Duodenal mucosa (tissue), 2 donors: ENCODE results near the gene PPP3CA.

Source experiments
- H3K27ac ChIP-seq: one replicate; pipeline ENCODE4 v1.7.0; 2013; ENCODE audit warnings: low read depth, low read length
- H3K27me3 ChIP-seq, 2 donors: one replicate each; pipeline ENCODE4 v1.7.0; 2013; ENCODE audit warnings: low read length in 2 of 2, control low read depth in 1 of 2; ENCODE audit not compliant: insufficient read depth in 2 of 2, control insufficient read depth in 1 of 2
- H3K36me3 ChIP-seq, 2 donors: one replicate each; pipeline ENCODE4 v1.7.0; 2013; ENCODE audit warnings: low read length in 2 of 2, control low read depth in 1 of 2; ENCODE audit not compliant: insufficient read depth in 2 of 2, control insufficient read depth in 1 of 2
- H3K4me1 ChIP-seq, 2 donors: one replicate each; pipeline ENCODE4 v1.7.0; 2013; ENCODE audit warnings: low read length in 2 of 2, control low read depth in 1 of 2; ENCODE audit not compliant: insufficient read depth in 2 of 2, control insufficient read depth in 1 of 2
- H3K4me3 ChIP-seq, 2 donors: one replicate each; pipeline ENCODE4 v1.7.0; 2013; ENCODE audit warnings: low read length in 2 of 2, low read depth in 1 of 2
- H3K9ac ChIP-seq, 2 donors: one replicate each; pipeline ENCODE4 v1.7.0; 2013; ENCODE audit warnings: low read length in 2 of 2, low read depth in 1 of 2
- H3K9me3 ChIP-seq, 2 donors: one replicate each; pipeline ENCODE4 v1.7.0; 2013; ENCODE audit warnings: low read length in 2 of 2, control low read depth in 1 of 2; ENCODE audit not compliant: control insufficient read depth in 1 of 2

The PPP3CA gene

GRCh38 chr4:101347267-101347556, at the start of gene PPP3CA:
PPP3CA (minus strand) TSS chr4:101347526.
- H3K36me3 ChIP-seq = no peaks in the 10 kb centered on the region
- no peaks in the 10 kb centered on the region for H3K27me3 ChIP-seq
- H3K4me1 ChIP-seq = peaks cover 25 to 30% of the 10 kb centered on the region in 2 donors
- H3K4me3 ChIP-seq = peak within 1 kb of the TSS; percentile 96 to 97
- H3K9ac ChIP-seq = peak within 1 kb of the TSS; percentile 69 to 96
- peak within 1 kb of the TSS; percentile 99 for H3K27ac ChIP-seq
- no peaks in the 10 kb centered on the region for H3K9me3 ChIP-seq

DNA sequence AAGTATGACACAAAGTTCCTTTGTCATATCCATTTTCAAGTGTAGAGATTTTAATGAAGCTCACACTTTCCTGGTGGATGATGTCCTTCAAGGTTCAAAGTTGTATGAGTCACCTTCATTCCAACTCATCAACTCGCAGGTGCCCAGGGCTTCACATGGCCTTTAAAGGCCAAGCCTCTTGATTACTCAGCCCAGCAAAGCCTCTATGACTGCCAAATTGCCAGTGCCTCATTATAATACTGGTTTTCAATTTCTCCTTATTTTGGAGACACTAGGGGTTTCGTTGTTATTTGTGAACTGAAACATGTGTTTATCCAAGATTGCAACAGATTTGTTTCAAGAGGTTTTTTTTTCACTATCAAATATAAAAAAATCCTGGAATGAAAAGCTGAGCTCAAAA, 45.9 kb upstream of the PPP3CA start:
- Histone ChIP-seq H3K36me3 (no peaks in the 10 kb centered on the region), H3K4me1 (no peaks in the 10 kb centered on the region), H3K9ac (no peak overlapping the region), H3K27ac (no peak overlapping the region), H3K27me3 (no peaks in the 10 kb centered on the region), H3K9me3 (no peaks in the 10 kb centered on the region), H3K4me3 (no peak overlapping the region)

GRCh38 chr4:101370663-101371210, 23.4 kb upstream of the PPP3CA start:
- H3K4me1 ChIP-seq = no peaks in the 10 kb centered on the region
- H3K9ac ChIP-seq = no peak overlapping the region
- H3K27ac ChIP-seq = no peak overlapping the region
- H3K9me3 ChIP-seq = no peaks in the 10 kb centered on the region
- no peak overlapping the region for H3K4me3 ChIP-seq
- H3K27me3 ChIP-seq = no peaks in the 10 kb centered on the region
- no peaks in the 10 kb centered on the region for H3K36me3 ChIP-seq

DNA sequence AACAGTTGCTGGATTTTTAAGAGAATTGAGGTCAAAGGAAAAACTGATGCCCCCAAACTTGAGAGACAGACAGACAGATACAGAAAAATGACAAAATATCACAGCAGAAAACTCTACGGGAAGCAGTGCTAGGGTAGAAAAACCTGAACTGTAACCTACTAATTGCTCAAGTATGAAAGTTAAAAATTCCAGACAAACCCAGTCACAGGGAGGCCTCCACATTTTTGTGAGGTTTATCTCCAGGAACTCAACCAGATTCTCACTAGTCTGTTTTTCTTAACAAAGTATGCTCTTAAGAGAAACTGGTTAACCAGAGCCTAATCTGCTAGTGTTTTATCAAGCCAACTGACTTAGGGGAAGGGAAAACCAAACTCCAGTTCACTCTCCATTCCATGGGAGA, 19.9 kb upstream of the PPP3CA start:
- Histone ChIP-seq H3K9me3 (no peaks in the 10 kb centered on the region), H3K27me3 (no peaks in the 10 kb centered on the region), H3K4me1 (no peaks in the 10 kb centered on the region), H3K9ac (no peak overlapping the region), H3K36me3 (no peaks in the 10 kb centered on the region), H3K4me3 (no peak overlapping the region), H3K27ac (no peak overlapping the region)

- H3K9me3 ChIP-seq = no peaks in the 10 kb centered on the region
- H3K9ac ChIP-seq = no peak overlapping the region
- H3K27me3 ChIP-seq = no peaks in the 10 kb centered on the region
- H3K27ac ChIP-seq = no peak overlapping the region
- no peaks in the 10 kb centered on the region for H3K36me3 ChIP-seq
- no peak overlapping the region for H3K4me3 ChIP-seq
- H3K4me1 ChIP-seq = no peaks in the 10 kb centered on the region
These were observed 19.0 kb upstream of the PPP3CA start for GRCh38 chr4:101366331-101366730.

DNA sequence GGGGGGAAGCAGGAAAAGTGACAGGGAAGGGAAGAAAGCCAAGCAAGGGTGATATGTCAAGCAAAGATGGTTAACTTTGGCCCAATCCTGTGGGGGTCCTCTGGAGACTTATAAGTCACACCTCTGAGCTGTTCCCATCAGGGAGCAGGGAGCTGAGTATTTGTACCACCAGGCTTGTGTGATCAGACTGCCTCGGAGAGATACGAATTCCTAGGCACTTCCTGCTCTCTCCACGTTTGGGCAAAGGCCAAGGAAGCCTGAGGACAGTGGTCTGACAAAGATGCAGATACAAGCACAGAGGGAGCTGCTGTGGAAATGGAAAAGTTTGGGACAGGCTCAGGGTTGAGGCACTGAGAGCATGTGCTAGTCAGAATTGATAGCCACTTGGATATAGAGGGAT, 10.4 kb upstream of the PPP3CA start:
- Histone ChIP-seq H3K27me3 (no peaks in the 10 kb centered on the region), H3K27ac (no peak overlapping the region), H3K36me3 (no peaks in the 10 kb centered on the region), H3K9me3 (no peaks in the 10 kb centered on the region), H3K4me3 (no peak overlapping the region), H3K9ac (no peak overlapping the region), H3K4me1 (peaks cover 9 to 14% of the 10 kb centered on the region in 2 donors)

GRCh38 chr4:101356928-101357327, 9.6 kb upstream of the PPP3CA start:
- H3K9ac ChIP-seq = no peak overlapping the region
- no peaks in the 10 kb centered on the region for H3K9me3 ChIP-seq
- no peaks in the 10 kb centered on the region for H3K36me3 ChIP-seq
- no peak overlapping the region for H3K27ac ChIP-seq
- no peaks in the 10 kb centered on the region for H3K27me3 ChIP-seq
- no peak overlapping the region for H3K4me3 ChIP-seq
- H3K4me1 ChIP-seq = peaks cover 9 to 14% of the 10 kb centered on the region in 2 donors

DNA sequence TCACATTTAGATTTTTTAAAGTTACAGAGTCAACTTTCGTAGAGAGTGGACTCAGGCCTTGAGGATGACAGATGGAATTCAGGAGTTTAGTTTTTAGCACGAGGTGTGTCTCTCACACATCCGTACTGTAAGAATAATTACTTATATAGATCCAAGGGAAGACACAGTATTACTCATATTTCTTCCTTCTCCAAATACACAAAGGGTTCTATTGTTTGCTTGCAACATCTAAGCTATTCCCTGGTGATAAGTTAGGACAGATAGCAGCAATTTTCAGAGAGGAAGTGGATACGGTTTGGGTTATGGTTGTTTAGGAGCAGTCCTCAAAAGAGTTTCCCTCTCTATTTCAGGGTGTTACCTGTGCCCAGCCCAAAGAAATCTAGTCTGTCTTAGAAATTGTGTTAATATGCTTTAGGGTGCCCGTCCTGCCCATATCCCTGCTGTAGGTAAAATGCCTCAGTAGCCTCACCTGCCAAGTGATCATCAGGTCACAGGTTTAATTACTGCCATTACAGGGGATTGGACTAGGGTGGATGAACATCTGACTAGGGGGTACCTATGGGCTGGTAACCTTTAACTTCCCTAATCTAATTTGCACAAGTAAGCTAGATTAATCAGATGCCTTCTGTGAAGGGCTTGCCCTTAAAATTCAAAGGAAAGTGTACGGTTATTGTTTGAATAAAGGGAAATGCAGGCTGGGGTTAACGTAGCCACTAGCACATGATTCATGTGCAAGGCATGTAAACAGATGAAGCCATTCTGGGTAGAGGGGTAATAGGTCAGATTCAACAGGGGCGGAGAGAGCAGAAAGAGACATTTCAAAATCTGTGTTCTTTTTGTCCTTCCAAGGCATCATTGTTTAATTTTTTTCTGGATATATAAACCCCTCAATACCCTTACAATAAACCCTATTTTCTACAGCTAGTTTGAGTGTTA, 8.7 kb upstream of the PPP3CA start:
- peaks cover 9 to 14% of the 10 kb centered on the region in 2 donors for H3K4me1 ChIP-seq
- no peaks in the 10 kb centered on the region for H3K36me3 ChIP-seq
- no peak overlapping the region for H3K27ac ChIP-seq
- no peak overlapping the region for H3K4me3 ChIP-seq
- H3K9ac ChIP-seq = no peak overlapping the region
- no peaks in the 10 kb centered on the region for H3K9me3 ChIP-seq
- no peaks in the 10 kb centered on the region for H3K27me3 ChIP-seq

DNA sequence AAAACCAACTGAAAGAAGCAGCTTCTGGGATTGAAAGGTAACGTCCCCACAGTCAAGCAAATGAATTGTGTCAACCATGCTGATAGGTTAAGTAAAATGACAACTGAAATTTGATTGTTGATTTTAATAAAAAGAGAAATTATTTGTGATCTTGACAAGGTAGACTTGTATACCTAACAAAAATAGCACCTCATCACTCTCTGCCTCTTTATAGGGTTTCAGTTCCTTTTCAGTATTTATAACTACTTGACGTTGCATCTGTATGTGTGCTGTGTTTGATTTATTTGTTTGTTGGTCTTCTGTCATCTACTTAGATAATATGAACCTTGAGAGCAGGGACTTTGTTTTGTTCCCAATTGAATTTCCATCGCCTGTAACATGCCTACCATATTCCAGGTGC, 7.9 kb upstream of the PPP3CA start:
- Histone ChIP-seq H3K9me3 (no peaks in the 10 kb centered on the region), H3K9ac (no peak overlapping the region), H3K27me3 (no peaks in the 10 kb centered on the region), H3K4me1 (peaks cover 9 to 14% of the 10 kb centered on the region in 2 donors), H3K36me3 (no peaks in the 10 kb centered on the region), H3K4me3 (no peak overlapping the region), H3K27ac (no peak overlapping the region)

DNA sequence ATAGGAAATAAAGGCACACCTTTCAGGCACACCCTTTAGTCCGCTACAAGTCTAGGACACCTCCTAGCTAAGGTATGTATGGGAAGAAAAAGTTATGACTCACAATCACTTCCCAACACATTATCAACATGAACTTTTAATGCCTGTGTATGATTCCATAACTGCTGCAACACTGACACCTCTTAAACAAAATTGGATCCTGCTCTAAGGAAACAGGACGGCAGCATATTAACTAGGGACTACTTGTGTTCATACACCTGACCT, 2.4 kb upstream of the PPP3CA start:
- Histone ChIP-seq H3K4me1 (peaks cover 24 to 27% of the 10 kb centered on the region in 2 donors), H3K36me3 (no peaks in the 10 kb centered on the region), H3K9ac (no peak overlapping the region), H3K9me3 (no peaks in the 10 kb centered on the region), H3K27ac (no peak overlapping the region), H3K4me3 (no peak overlapping the region), H3K27me3 (no peaks in the 10 kb centered on the region)
